ENCODE data around the gene ADH1A. TPM values are rescaled to one million over a fixed set of nuclear protein-coding genes. Genes with fewer than 3 reads are reported as not detected.
"Not testable (repeated sequence)": the region's sequence is repeated elsewhere in the genome, so short reads cannot be mapped to it uniquely, and the experiment has no call there.

ADH1A gene
- total and polyA plus RNA-seq, 3 experiments from 2014 or later: not detected

DNA sequence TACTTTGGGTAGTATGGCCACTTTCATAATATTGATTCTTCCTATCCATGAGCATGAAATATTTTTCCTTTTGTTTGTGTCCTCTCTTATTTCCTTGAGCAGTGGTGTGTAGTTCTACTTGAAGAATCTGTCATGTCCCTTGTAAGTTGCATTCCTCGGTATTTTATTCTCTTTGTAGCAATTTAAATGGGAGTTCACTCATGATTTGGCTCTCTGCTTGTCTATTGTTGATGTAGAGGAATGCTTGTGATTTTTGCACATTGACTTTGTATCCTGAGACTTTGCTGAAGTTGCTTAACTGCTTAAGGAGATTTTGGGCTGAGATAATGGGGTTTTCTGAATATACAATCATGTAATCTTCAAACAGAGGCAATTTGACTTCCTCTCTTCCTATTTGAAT is 62.1 kb downstream of the ADH1A start:
- H3K27ac ChIP-seq (ENCODE audit: low read depth, low read length); H3K27me3 Mint-ChIP-seq; H3K36me3 ChIP-seq (ENCODE audit: insufficient read depth, low read length); H3K4me3 Mint-ChIP-seq; POLR2A ChIA-PET; H3K27ac Mint-ChIP-seq; CTCF ChIA-PET; H3K4me3 ChIP-seq (ENCODE audit: low read length); H3K4me1 ChIP-seq (ENCODE audit: insufficient read depth, low read length); H3K9me3 ChIP-seq (ENCODE audit: low read length); DNase-seq; H3K27me3 ChIP-seq (ENCODE audit: insufficient read depth, low read length, poor library complexity, severe bottlenecking); H3K4me1 Mint-ChIP-seq: not testable (repeated sequence)
- Mint-ChIP-seq H3K36me3 (peaks cover 0 to 11% (median 0%) of the 10 kb centered on the region in 3 donors), H3K9me3 (peaks cover 21 to 51% (median 29%) of the 10 kb centered on the region in 5 donors)

DNA sequence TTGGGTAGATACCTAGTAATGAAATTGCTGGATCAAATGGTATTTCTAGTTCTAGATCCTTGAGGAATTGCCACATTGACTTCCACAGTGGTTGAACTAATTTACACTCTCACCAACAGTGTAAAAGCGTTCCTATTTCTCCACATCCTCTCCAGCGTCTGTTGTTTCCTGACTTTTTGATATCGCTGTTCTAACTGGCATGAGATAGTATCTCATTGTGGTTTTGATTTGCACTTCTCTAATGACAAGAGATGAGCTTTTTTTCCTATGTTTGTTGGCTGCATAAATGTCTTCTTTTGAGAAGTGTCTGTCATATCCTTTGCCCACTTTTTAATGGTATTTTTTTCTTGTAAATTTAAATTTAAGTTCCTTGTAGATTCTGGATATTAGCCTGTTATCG is 63.1 kb downstream of the ADH1A start:
- H3K27me3 Mint-ChIP-seq; H3K9me3 ChIP-seq (ENCODE audit: low read length); H3K4me3 Mint-ChIP-seq; H3K27ac Mint-ChIP-seq; H3K27ac ChIP-seq (ENCODE audit: low read depth, low read length); H3K4me1 Mint-ChIP-seq; CTCF ChIA-PET; H3K4me1 ChIP-seq (ENCODE audit: insufficient read depth, low read length); POLR2A ChIA-PET; H3K27me3 ChIP-seq (ENCODE audit: insufficient read depth, low read length, poor library complexity, severe bottlenecking); DNase-seq; H3K36me3 ChIP-seq (ENCODE audit: insufficient read depth, low read length); H3K4me3 ChIP-seq (ENCODE audit: low read length): not testable (repeated sequence)
- Mint-ChIP-seq H3K36me3 (peaks cover 0 to 11% (median 0%) of the 10 kb centered on the region in 3 donors), H3K9me3 (peaks cover 21 to 51% (median 28%) of the 10 kb centered on the region in 5 donors)

Other genes with a start within 250 kb of the ADH1A start
- gene ADH5, start 202.2 kb downstream of the ADH1A start, total RNA-seq: 100 to 1,000 TPM; 113 to 116 TPM
- 127 TPM for gene ADH5, start 202.2 kb downstream of the ADH1A start, polyA plus RNA-seq
- not detected for gene ADH4, start 146.7 kb downstream of the ADH1A start, total RNA-seq
- not detected for gene ADH4, start 146.7 kb downstream of the ADH1A start, polyA plus RNA-seq
- gene ADH6, start 71.7 kb downstream of the ADH1A start, total RNA-seq: not detected
- not detected for gene ADH6, start 71.7 kb downstream of the ADH1A start, polyA plus RNA-seq
- gene ADH1B, start 30.4 kb upstream of the ADH1A start, total RNA-seq: not detected
- gene ADH1B, start 30.4 kb upstream of the ADH1A start, polyA plus RNA-seq: not detected
- gene ADH1C, start 61.8 kb upstream of the ADH1A start, total RNA-seq: not detected
- not detected for gene ADH1C, start 61.8 kb upstream of the ADH1A start, polyA plus RNA-seq
- not detected for gene ADH7, start 144.4 kb upstream of the ADH1A start, total RNA-seq
- gene ADH7, start 144.4 kb upstream of the ADH1A start, polyA plus RNA-seq: not detected
- not detected for gene C4orf17, start 220.0 kb upstream of the ADH1A start, total RNA-seq
- gene C4orf17, start 220.0 kb upstream of the ADH1A start, polyA plus RNA-seq: not detected

Measured in CD8-positive, alpha-beta memory T cell (primary cell).